Measurements from ENCODE around the gene MRPL2.

DNA sequence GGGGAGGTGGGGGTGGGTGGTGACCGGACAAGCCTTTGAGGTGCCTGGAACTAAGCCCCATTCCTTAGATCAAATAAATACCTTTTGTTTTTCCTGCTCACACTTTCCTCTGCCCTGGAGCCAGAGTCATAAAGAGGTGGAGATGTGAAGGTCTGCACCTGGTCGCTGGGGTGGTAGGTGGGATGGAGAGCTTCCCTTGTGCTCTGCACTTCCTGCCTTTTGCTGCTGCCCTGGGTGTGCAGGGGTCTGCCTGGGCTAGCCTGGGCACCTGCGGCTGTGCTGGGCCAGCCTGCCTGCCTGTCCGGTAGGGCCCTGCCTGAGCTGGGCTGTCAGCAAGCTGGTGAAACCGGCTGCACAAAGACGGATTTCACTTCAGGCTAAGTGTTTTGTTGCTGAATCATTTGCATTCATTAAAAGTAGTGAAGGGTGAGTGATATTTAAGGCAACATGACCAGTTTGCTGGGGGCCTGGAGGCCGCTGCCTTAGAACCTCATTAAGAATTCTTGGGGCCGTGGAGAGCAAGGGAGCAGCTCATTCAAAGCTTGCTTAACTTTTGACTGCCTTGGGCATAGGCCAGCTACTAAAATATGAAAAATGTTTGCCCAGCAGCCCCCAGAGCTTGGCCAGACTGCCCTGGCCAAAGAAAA lies 37.3 kb upstream of the MRPL2 start:
- TF ChIP-seq POLR2AphosphoS5 (IDR thresholded peaks at IDR 0.05) (peak; percentile 75), CTCF (IDR thresholded peaks at IDR 0.05) (no peak), POLR2A (IDR thresholded peaks at IDR 0.05) (no peak)

All from prostate gland (tissue), 2 donors.